HepG2 (cell line): Measurements from ENCODE around the gene BABAM2. TPM values are rescaled to one million over a fixed set of nuclear protein-coding genes. Genes with fewer than 3 reads are reported as not detected.

Experiments
- FOXP1 ChIP-seq, 2 experiments: fragments of 450-650 bp in 1 of 2; IDR thresholded peaks; 2 replicates each; pipeline ENCODE4 v1.6.1; 2017 to 2018; ENCODE audit warnings: antibody characterized with exemption in 1 of 2
- GATAD2A ChIP-seq: IDR thresholded peaks from 2 replicates; pipeline ENCODE4 v1.6.1; 2016
- KDM1A ChIP-seq: IDR thresholded peaks from 2 replicates; pipeline ENCODE4 v1.6.1; 2016; ENCODE audit warnings: missing compliant biosample characterization
- NR2C2 ChIP-seq: sonication (generic); formaldehyde crosslinking; IDR thresholded peaks from 2 replicates; pipeline ENCODE4 v1.4.0; 2020; ENCODE audit warnings: missing genetic modification reagents, mild to moderate bottlenecking, moderate library complexity, borderline replicate concordance
- NR2F6 ChIP-seq, 2 experiments: IDR thresholded peaks; 2 replicates each; pipeline ENCODE4 v1.6.1; 2016; ENCODE audit warnings: antibody characterized with exemption in 1 of 2, mild to moderate bottlenecking in 1 of 2
- RCOR2 ChIP-seq: IDR thresholded peaks from 2 replicates; pipeline ENCODE4 v1.6.1; 2016; ENCODE audit warnings: missing biosample characterization, missing genetic modification reagents
- SAP130 ChIP-seq: IDR thresholded peaks from 2 replicates; pipeline ENCODE4 v1.6.1; 2016; ENCODE audit warnings: low read depth
- SOX13 ChIP-seq, 3 experiments: fragments of 450-650 bp in 1 of 3; sonication (generic) in 1 of 3; formaldehyde crosslinking in 1 of 3; IDR thresholded peaks in 2 of 3; conservative IDR thresholded peaks in 1 of 3; 2 replicates each; pipeline versions ENCODE4 v1.5.0 to v1.6.1; 2016 to 2020; ENCODE audit warnings: antibody characterized with exemption in 1 of 3, mild to moderate bottlenecking in 1 of 3, missing compliant biosample characterization in 1 of 3, missing genetic modification reagents in 1 of 3, moderate library complexity in 1 of 3
- SOX6 ChIP-seq, 2 experiments: fragments of 450-650 bp in 1 of 2; sonication (generic) in 1 of 2; formaldehyde crosslinking in 1 of 2; IDR thresholded peaks; 2 replicates each; pipeline versions ENCODE4 v1.4.0 to v1.6.1; 2017 to 2020; ENCODE audit warnings: antibody characterized with exemption in 1 of 2, mild to moderate bottlenecking in 1 of 2, missing genetic modification reagents in 1 of 2
- SP4 ChIP-seq: sonication (generic); formaldehyde crosslinking; IDR thresholded peaks from 2 replicates; pipeline ENCODE4 v1.8.1; 2023; ENCODE audit warnings: mild to moderate bottlenecking, missing genetic modification reagents
- TARDBP ChIP-seq: sonication (generic); formaldehyde crosslinking; IDR thresholded peaks from 2 replicates; pipeline ENCODE4 v1.8.0; 2022; ENCODE audit warnings: mild to moderate bottlenecking, missing genetic modification reagents
- ZMYM4 ChIP-seq: sonication (generic); formaldehyde crosslinking; IDR thresholded peaks from 2 replicates; pipeline ENCODE4 v1.8.1; 2023; ENCODE audit warnings: mild to moderate bottlenecking, missing genetic modification reagents
- ZNF678 ChIP-seq: sonication (generic); formaldehyde crosslinking; IDR thresholded peaks from 2 replicates; pipeline ENCODE4 v1.4.0; 2020; ENCODE audit warnings: mild to moderate bottlenecking, missing genetic modification reagents
- polyA plus RNA-seq, 8 experiments: library from polyadenylated mRNA; depleted of rRNA in 3 of 8; stranded (reverse) in 7 of 8; unstranded in 1 of 8; fragments of >200 nt; fragmentation: Illumina TruSeq in 4 of 8; extraction: Trizol in 4 of 8; gene quantifications; 2 replicates each; pipeline versions ENCODE4 v1.2.1 to v1.2.3, GENCODE V29; 2011 to 2016; ENCODE audit warnings: low read depth in 4 of 8, missing spikeins in 1 of 8, mixed read lengths in 1 of 8; ENCODE audit not compliant: insufficient read depth in 1 of 8
- total RNA-seq, 5 experiments: library from RNA; depleted of rRNA; stranded (reverse); fragments of >200 nt; fragmentation: Illumina TruSeq; extraction: Trizol; gene quantifications; 2 replicates each; pipeline ENCODE4 v1.2.3, GENCODE V29; 2016; ENCODE audit warnings: low read depth in 1 of 5
- TF ChIP-seq, protein P1 (sequence below): IDR thresholded peaks from 2 replicates; pipeline ENCODE4 v1.4.0; 2020; ENCODE audit warnings: mild to moderate bottlenecking, missing genetic modification reagents
- TF ChIP-seq, protein P2 (sequence below): sonication (generic); formaldehyde crosslinking; conservative IDR thresholded peaks from 2 replicates; pipeline ENCODE4 v1.4.0; 2020; ENCODE audit warnings: missing genetic modification reagents
- TF ChIP-seq, protein P3 (sequence below): IDR thresholded peaks from 2 replicates; pipeline ENCODE4 v1.6.1; 2016; ENCODE audit warnings: low read depth
- TF ChIP-seq, protein P4 (sequence below): sonication (generic); formaldehyde crosslinking; IDR thresholded peaks from 2 replicates; pipeline ENCODE4 v1.4.0; 2020; ENCODE audit warnings: missing genetic modification reagents
- TF ChIP-seq, protein P5 (sequence below): sonication (generic); formaldehyde crosslinking; IDR thresholded peaks from 2 replicates; pipeline ENCODE4 v1.4.0; 2020; ENCODE audit warnings: missing genetic modification reagents, mild to moderate bottlenecking, borderline replicate concordance
- TF ChIP-seq, protein P6 (sequence below): sonication (generic); formaldehyde crosslinking; IDR thresholded peaks from 2 replicates; pipeline ENCODE4 v1.5.0; 2020; ENCODE audit warnings: missing genetic modification reagents

Gene BABAM2
- total and polyA plus RNA-seq, 2 of the 13 experiments (the other 11 are each of a cell fraction or from before 2014, with no cell fraction given) = 24.9 to 28.0 TPM

DNA sequence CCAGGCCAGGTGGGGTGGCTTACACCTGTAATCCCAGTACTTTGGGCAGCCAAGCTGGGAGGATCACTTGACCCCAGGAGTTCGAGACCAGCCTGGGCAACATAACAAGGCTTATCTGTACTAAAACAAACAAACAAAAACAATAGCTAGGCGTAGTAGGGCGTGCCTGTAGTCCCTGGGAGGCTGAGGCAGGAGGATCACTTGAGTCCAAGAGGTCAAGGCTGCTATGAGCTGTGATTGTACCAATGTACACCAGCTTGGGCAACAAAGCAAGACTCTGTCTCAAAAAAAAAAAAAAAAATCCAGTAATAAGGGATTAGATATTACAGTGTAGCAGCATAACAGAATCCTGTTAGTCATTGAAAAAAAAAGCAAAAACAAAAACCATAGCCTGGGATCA is 279.0 kb downstream of the BABAM2 start (continued):
- TF ChIP-seq SOX13 (IDR thresholded peaks at IDR 0.05) = no peak
- peak in 1 of 2 experiments; percentile 83; a peak in 2 of 4 replicates for TF ChIP-seq SOX13 (CRISPR knock-in tag; conservative IDR thresholded peaks at IDR 0.05 in 1 of 2, IDR thresholded peaks at IDR 0.05 in 1 of 2)
- peak; percentile 76; the same call in 1 of the 2 replicates for TF ChIP-seq KDM1A
- no peak for TF ChIP-seq NR2C2 (CRISPR knock-in tag)
- peak; percentile 64 for TF ChIP-seq ZMYM4 (CRISPR knock-in tag)
- peak; percentile 42 for TF ChIP-seq NR2F6 (IDR thresholded peaks at IDR 0.05)
- TF ChIP-seq NR2F6 (CRISPR knock-in tag; IDR thresholded peaks at IDR 0.05) = peak; percentile 57
- TF ChIP-seq ZNF678 (CRISPR knock-in tag) = no peak
- TF ChIP-seq, protein P1, sequence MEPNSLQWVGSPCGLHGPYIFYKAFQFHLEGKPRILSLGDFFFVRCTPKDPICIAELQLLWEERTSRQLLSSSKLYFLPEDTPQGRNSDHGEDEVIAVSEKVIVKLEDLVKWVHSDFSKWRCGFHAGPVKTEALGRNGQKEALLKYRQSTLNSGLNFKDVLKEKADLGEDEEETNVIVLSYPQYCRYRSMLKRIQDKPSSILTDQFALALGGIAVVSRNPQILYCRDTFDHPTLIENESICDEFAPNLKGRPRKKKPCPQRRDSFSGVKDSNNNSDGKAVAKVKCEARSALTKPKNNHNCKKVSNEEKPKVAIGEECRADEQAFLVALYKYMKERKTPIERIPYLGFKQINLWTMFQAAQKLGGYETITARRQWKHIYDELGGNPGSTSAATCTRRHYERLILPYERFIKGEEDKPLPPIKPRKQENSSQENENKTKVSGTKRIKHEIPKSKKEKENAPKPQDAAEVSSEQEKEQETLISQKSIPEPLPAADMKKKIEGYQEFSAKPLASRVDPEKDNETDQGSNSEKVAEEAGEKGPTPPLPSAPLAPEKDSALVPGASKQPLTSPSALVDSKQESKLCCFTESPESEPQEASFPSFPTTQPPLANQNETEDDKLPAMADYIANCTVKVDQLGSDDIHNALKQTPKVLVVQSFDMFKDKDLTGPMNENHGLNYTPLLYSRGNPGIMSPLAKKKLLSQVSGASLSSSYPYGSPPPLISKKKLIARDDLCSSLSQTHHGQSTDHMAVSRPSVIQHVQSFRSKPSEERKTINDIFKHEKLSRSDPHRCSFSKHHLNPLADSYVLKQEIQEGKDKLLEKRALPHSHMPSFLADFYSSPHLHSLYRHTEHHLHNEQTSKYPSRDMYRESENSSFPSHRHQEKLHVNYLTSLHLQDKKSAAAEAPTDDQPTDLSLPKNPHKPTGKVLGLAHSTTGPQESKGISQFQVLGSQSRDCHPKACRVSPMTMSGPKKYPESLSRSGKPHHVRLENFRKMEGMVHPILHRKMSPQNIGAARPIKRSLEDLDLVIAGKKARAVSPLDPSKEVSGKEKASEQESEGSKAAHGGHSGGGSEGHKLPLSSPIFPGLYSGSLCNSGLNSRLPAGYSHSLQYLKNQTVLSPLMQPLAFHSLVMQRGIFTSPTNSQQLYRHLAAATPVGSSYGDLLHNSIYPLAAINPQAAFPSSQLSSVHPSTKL = peak; percentile 32; the same call in 1 of the 2 replicates
- TF ChIP-seq, protein P2, sequence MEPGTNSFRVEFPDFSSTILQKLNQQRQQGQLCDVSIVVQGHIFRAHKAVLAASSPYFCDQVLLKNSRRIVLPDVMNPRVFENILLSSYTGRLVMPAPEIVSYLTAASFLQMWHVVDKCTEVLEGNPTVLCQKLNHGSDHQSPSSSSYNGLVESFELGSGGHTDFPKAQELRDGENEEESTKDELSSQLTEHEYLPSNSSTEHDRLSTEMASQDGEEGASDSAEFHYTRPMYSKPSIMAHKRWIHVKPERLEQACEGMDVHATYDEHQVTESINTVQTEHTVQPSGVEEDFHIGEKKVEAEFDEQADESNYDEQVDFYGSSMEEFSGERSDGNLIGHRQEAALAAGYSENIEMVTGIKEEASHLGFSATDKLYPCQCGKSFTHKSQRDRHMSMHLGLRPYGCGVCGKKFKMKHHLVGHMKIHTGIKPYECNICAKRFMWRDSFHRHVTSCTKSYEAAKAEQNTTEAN (CRISPR knock-in tag) = no peak
- TF ChIP-seq, protein P3, sequence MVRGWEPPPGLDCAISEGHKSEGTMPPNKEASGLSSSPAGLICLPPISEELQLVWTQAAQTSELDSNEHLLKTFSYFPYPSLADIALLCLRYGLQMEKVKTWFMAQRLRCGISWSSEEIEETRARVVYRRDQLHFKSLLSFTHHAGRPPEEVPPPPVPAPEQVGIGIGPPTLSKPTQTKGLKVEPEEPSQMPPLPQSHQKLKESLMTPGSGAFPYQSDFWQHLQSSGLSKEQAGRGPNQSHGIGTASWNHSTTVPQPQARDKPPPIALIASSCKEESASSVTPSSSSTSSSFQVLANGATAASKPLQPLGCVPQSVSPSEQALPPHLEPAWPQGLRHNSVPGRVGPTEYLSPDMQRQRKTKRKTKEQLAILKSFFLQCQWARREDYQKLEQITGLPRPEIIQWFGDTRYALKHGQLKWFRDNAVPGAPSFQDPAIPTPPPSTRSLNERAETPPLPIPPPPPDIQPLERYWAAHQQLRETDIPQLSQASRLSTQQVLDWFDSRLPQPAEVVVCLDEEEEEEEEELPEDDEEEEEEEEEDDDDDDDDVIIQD (CRISPR knock-in tag) = peak; percentile 61; the same call in 1 of the 2 replicates
- TF ChIP-seq RCOR2 (CRISPR knock-in tag) = peak; percentile 81
- TF ChIP-seq FOXP1 (IDR thresholded peaks at IDR 0.05) = no peak
- TF ChIP-seq FOXP1 (CRISPR knock-in tag; IDR thresholded peaks at IDR 0.05) = peak; percentile 57; the same call in 1 of the 2 replicates
- no peak for TF ChIP-seq GATAD2A (CRISPR knock-in tag)
- TF ChIP-seq SAP130 (CRISPR knock-in tag) = 0 out of 2 replicates have a peak, but pooled peaks have one; percentile 10
- TF ChIP-seq, protein P4, sequence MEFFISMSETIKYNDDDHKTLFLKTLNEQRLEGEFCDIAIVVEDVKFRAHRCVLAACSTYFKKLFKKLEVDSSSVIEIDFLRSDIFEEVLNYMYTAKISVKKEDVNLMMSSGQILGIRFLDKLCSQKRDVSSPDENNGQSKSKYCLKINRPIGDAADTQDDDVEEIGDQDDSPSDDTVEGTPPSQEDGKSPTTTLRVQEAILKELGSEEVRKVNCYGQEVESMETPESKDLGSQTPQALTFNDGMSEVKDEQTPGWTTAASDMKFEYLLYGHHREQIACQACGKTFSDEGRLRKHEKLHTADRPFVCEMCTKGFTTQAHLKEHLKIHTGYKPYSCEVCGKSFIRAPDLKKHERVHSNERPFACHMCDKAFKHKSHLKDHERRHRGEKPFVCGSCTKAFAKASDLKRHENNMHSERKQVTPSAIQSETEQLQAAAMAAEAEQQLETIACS (CRISPR knock-in tag) = no peak
- TF ChIP-seq, protein P5, sequence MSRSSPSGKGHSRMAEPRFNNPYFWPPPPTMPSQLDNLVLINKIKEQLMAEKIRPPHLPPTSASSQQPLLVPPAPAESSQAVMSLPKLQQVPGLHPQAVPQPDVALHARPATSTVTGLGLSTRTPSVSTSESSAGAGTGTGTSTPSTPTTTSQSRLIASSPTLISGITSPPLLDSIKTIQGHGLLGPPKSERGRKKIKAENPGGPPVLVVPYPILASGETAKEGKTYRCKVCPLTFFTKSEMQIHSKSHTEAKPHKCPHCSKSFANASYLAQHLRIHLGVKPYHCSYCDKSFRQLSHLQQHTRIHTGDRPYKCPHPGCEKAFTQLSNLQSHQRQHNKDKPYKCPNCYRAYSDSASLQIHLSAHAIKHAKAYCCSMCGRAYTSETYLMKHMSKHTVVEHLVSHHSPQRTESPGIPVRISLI (CRISPR knock-in tag) = peak; percentile 79
- no peak for TF ChIP-seq TARDBP
- TF ChIP-seq, protein P6, sequence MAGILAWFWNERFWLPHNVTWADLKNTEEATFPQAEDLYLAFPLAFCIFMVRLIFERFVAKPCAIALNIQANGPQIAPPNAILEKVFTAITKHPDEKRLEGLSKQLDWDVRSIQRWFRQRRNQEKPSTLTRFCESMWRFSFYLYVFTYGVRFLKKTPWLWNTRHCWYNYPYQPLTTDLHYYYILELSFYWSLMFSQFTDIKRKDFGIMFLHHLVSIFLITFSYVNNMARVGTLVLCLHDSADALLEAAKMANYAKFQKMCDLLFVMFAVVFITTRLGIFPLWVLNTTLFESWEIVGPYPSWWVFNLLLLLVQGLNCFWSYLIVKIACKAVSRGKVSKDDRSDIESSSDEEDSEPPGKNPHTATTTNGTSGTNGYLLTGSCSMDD (CRISPR knock-in tag) = no peak
- TF ChIP-seq SOX6 (IDR thresholded peaks at IDR 0.05) = no peak
- TF ChIP-seq SOX6 (CRISPR knock-in tag; IDR thresholded peaks at IDR 0.05) = peak; percentile 84
- no peak for TF ChIP-seq SP4 (CRISPR knock-in tag)
